GM10248 (cell line): Measurements from ENCODE around the gene STXBP5L.
"Not testable (repeated sequence)": the region's sequence is repeated elsewhere in the genome, so short reads cannot be mapped to it uniquely, and the experiment has no call there.

Experiments used
- CTCF ChIA-PET: fragments of 300-600 bp; sonication (Branson Sonifier 250); formaldehyde crosslinking; extraction: SDS; loops from one replicate; lab custom pipeline; 2021; ENCODE audit warnings: antibody characterized with exemption; lab: Yijun Ruan, JAX
- POLR2A ChIA-PET: fragments of 350-650 bp; sonication (Branson Sonifier 250); formaldehyde crosslinking; extraction: SDS; loops from one replicate; lab custom pipeline; 2020; ENCODE audit warnings: antibody characterized with exemption; lab: Yijun Ruan, JAX
- DNase-seq: peaks from one replicate; pipeline ENCODE4 v3.0.0; 2012; ENCODE audit errors: extremely low spot score
- TF ChIP-seq, protein P1 (sequence below): IDR thresholded peaks from 2 replicates; pipeline ENCODE4 v1.5.1; 2012; ENCODE audit warnings: mild to moderate bottlenecking, low read depth; ENCODE audit errors: extremely low read depth, missing control alignments, control extremely low read depth

STXBP5L gene

GRCh38 chr3:121073011-121073410, 165.0 kb downstream of the STXBP5L start:
- TF ChIP-seq, protein P1, sequence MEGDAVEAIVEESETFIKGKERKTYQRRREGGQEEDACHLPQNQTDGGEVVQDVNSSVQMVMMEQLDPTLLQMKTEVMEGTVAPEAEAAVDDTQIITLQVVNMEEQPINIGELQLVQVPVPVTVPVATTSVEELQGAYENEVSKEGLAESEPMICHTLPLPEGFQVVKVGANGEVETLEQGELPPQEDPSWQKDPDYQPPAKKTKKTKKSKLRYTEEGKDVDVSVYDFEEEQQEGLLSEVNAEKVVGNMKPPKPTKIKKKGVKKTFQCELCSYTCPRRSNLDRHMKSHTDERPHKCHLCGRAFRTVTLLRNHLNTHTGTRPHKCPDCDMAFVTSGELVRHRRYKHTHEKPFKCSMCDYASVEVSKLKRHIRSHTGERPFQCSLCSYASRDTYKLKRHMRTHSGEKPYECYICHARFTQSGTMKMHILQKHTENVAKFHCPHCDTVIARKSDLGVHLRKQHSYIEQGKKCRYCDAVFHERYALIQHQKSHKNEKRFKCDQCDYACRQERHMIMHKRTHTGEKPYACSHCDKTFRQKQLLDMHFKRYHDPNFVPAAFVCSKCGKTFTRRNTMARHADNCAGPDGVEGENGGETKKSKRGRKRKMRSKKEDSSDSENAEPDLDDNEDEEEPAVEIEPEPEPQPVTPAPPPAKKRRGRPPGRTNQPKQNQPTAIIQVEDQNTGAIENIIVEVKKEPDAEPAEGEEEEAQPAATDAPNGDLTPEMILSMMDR, result no peak
- no peak for DNase-seq
- CTCF ChIA-PET, result no interaction called here
- POLR2A ChIA-PET, result no interaction called here

DNA sequence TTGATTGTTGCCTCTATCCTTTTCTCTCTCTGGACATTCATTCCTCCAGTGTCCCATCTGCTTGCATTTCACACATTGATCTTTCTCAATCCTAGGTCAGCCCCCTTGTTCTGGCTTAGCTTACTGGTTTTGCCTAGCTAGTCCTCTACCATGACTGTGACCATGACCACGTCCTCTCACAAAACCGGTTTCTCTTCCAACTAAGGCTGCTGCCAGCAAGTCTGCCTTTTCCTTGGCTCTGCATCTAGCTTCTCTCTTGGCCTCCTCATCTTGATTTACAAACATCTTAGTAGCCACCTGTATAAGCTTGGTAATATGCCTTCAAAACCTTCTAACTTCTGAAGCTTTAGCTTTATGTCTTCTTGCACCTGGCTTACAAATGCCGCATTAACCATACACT, 167.2 kb downstream of the STXBP5L start:
- POLR2A ChIA-PET, result no interaction called here
- TF ChIP-seq, protein P1, result no peak
- CTCF ChIA-PET, result interaction anchor here (1.0 kb wide), 1 partner anchor 9 kb away, joined by 3 read pairs; no protein-coding TSS in a partner anchor
- DNase-seq, result no peak

DNA sequence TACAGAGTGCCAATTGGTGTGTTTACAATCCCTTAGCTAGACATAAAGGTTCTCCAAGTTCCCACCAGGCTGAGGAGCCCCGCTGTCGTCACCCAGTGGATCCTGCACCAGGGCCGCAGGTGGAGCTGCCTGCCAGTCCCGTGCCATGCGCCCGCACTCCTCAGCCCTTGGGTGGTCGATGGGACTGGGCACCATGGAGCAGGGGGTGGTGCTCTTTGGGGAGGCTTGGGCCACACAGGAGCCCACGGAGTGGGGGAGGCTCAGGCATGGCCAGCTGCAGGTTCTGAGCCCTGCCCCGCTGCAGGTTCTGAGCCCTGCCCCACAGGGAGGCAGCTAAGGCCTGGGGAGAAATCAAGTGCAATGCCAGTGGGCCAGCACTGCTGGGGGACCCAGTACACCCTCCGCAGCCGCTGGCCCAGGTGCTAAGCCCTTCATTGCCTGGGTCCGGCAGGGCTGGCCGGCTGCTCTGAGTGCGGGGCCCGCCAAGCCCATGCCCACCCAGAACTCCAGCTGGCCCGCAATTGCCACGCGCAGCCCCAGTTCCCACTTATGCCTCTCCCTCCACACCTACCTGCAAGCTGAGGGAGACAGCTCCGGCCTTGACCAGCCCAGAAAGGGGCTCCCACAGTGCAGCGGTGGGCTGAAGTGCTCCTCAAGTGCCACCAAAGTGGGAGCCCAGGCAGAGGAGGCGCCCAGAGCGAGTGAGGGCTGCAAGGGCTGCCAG, 170.5 kb downstream of the STXBP5L start:
- POLR2A ChIA-PET, DNase-seq: not testable (repeated sequence)
- CTCF ChIA-PET, result interaction anchor here (0.9 kb wide), 1 partner anchor 9 kb away, joined by 4 read pairs; no protein-coding TSS in a partner anchor

GRCh38 chr3:121096953-121097352, 188.9 kb downstream of the STXBP5L start:
- ChIA-PET CTCF (no interaction called here), POLR2A (no interaction called here)
- no peak for DNase-seq
- TF ChIP-seq, protein P1, result no peak

DNA sequence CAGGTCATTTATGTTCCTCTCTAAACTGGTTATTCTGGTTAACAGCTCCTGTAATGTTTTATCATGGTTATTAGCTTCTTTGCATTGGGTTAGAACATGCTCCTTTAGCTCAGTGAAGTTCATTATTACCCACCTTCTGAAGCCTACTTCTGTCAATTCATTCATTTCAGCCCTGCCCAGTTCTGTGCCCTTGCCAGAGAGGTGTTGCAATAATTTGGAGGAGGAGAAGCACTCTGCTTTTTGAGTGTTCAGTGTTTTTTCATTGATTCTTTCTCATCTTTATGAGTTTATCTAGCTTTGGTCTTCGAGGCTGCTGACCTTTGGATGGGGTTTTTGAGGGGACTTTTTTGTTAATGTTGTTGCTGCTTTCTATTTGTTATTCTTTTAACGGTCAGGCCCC, 203.1 kb downstream of the STXBP5L start:
- CTCF ChIA-PET, DNase-seq, POLR2A ChIA-PET: not testable (repeated sequence)

DNA sequence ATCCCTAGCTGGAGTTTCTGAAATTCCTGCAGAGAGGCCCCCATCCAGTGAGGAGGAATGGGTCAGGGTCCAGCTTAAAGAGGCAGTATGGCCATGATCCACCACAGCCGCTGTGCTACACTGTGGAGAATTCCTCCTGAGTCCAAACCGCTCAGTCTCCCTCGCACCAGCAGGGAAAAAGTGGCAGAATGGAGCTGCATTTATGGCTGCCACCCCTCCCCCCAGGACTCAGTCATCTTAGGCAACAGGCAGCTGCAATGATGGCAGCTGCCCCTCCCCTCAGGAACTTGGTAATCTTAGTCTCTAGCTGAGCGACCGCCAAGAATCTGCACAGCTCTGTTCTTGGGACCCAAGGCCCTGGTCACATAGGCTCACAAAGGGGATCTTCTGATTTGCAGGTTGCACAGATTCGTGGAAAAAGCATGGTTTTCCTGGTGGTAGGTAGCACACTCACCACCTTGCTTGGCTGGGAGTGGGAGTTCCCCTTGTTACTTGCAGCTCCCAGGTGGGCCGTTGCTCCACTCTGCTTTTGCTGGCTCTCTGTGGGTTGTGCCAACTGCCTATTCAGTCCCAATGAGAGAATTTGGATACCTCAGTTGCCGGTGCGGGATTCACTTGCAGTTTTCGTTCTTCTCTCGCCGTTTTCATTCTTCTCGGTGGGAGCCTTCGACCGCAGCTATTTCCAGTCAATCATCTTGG, 204.1 kb downstream of the STXBP5L start:
- ChIA-PET CTCF (no interaction called here), POLR2A (no interaction called here)
- no peak for DNase-seq
- TF ChIP-seq, protein P1, result no peak

- TF ChIP-seq, protein P1, result no peak
- CTCF ChIA-PET, result interaction anchor here (1.2 to 2.6 kb wide), 2 partner anchors 12 to 30 kb away, joined by 3 to 7 read pairs; no protein-coding TSS in a partner anchor
- no peak for DNase-seq
- POLR2A ChIA-PET, result no interaction called here
These were observed 218.2 kb downstream of the STXBP5L start for GRCh38 chr3:121126033-121126706.
